Muscle layer of duodenum (tissue), 2 donors: Measurements from ENCODE around the gene EIF3J.
A peak's percentile ranks its signal among the peaks of the same experiment; 100 is the strongest.
"Not testable (repeated sequence)": the region's sequence is repeated elsewhere in the genome, so short reads cannot be mapped to it uniquely, and the experiment has no call there.

ENCODE experiments used
- H3K27ac ChIP-seq: one replicate; pipeline ENCODE4 v1.7.0; 2013; ENCODE audit warnings: mild to moderate bottlenecking, low read length
- H3K27me3 ChIP-seq: one replicate; pipeline ENCODE4 v1.7.0; 2013; ENCODE audit warnings: low read depth, mild to moderate bottlenecking, control low read depth, low read length
- H3K36me3 ChIP-seq, 2 donors: one replicate each; pipeline ENCODE4 v1.7.0; 2013; ENCODE audit warnings: low read length in 2 of 2, control low read depth in 1 of 2, mild to moderate bottlenecking in 1 of 2; ENCODE audit not compliant: insufficient read depth in 2 of 2, control insufficient read depth in 1 of 2
- H3K4me1 ChIP-seq, 2 donors: one replicate each; pipeline ENCODE4 v1.7.0; 2013; ENCODE audit warnings: low read length in 2 of 2, mild to moderate bottlenecking in 2 of 2, control low read depth in 1 of 2, moderate library complexity in 1 of 2; ENCODE audit not compliant: insufficient read depth in 2 of 2, control insufficient read depth in 1 of 2
- H3K4me3 ChIP-seq, 2 donors: one replicate each; pipeline ENCODE4 v1.7.0; 2013; ENCODE audit warnings: low read length in 2 of 2, low read depth in 1 of 2, mild to moderate bottlenecking in 1 of 2
- H3K9me3 ChIP-seq, 2 donors: one replicate each; pipeline ENCODE4 v1.7.0; 2013; ENCODE audit warnings: low read length in 2 of 2, control low read depth in 1 of 2, mild to moderate bottlenecking in 1 of 2; ENCODE audit not compliant: control insufficient read depth in 1 of 2
- donor health status: healthy.

The EIF3J gene

GRCh38 chr15:44542596-44542995, 5.6 kb downstream of the EIF3J start:
- Histone ChIP-seq H3K27ac (no peak overlapping the region), H3K4me1 (peaks cover 24 to 52% of the 10 kb centered on the region in 2 donors), H3K27me3 (no peaks in the 10 kb centered on the region), H3K36me3 (peaks cover under 1 to 12% of the 10 kb centered on the region in 2 donors), H3K9me3 (no peaks in the 10 kb centered on the region), H3K4me3 (no peak overlapping the region)

- not testable (repeated sequence) for H3K27me3 ChIP-seq, H3K4me3 ChIP-seq, H3K9me3 ChIP-seq, H3K27ac ChIP-seq
- Histone ChIP-seq H3K4me1 (peaks cover 17 to 40% of the 10 kb centered on the region in 2 donors), H3K36me3 (peaks cover 0 to 12% of the 10 kb centered on the region in 2 donors)
Measured at GRCh38 chr15:44544745-44545144, 7.8 kb downstream of the EIF3J start.

GRCh38 chr15:44545913-44546802, 9.2 kb downstream of the EIF3J start:
- H3K4me1 ChIP-seq, result peaks cover 11 to 40% of the 10 kb centered on the region in 2 donors
- H3K27me3 ChIP-seq, result no peaks in the 10 kb centered on the region
- H3K4me3 ChIP-seq, result no peak overlapping the region
- H3K36me3 ChIP-seq, result peaks cover 0 to 8% of the 10 kb centered on the region in 2 donors
- H3K27ac ChIP-seq, result no peak overlapping the region
- H3K9me3 ChIP-seq, result no peaks in the 10 kb centered on the region

- H3K9me3 ChIP-seq, H3K27me3 ChIP-seq, H3K27ac ChIP-seq, H3K4me3 ChIP-seq: not testable (repeated sequence)
- Histone ChIP-seq H3K36me3 (peaks cover 8 to 20% of the 10 kb centered on the region in 2 donors), H3K4me1 (peaks cover 0 to 15% of the 10 kb centered on the region in 2 donors)
Measured at GRCh38 chr15:44549152-44549551, 12.2 kb downstream of the EIF3J start.

GRCh38 chr15:44550256-44550655, 13.3 kb downstream of the EIF3J start:
- Histone ChIP-seq H3K27ac (no peak overlapping the region), H3K4me3 (no peak overlapping the region), H3K9me3 (no peaks in the 10 kb centered on the region), H3K36me3 (peaks cover 19 to 28% of the 10 kb centered on the region in 2 donors), H3K4me1 (peaks cover 0 to 15% of the 10 kb centered on the region in 2 donors), H3K27me3 (no peaks in the 10 kb centered on the region)

DNA sequence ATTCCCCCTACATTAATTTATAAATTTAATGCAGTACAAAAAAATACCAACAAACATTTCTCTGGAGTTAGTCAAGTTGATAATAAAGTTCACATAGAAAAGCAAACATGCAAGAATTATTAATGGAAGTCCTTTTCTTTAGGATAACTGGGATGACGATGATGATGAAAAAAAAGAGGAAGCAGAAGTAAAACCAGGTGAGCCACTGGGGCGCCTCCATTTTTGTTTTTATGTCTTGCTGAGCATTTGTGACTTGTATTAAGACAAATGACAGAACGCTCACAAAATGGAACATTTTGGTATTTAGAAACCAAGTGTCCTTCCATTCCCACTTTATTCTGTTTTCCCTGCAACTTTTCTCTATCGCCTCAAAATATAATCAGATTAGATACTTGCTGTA, 13.8 kb downstream of the EIF3J start:
- peaks cover 24 to 33% of the 10 kb centered on the region in 2 donors for H3K36me3 ChIP-seq
- peaks cover 0 to 13% of the 10 kb centered on the region in 2 donors for H3K4me1 ChIP-seq
- H3K4me3 ChIP-seq, result no peak overlapping the region
- H3K27ac ChIP-seq, result no peak overlapping the region
- H3K9me3 ChIP-seq, result no peaks in the 10 kb centered on the region
- H3K27me3 ChIP-seq, result no peaks in the 10 kb centered on the region

GRCh38 chr15:44554934-44555723, 18.2 kb downstream of the EIF3J start:
- H3K4me3 ChIP-seq, result no peak overlapping the region
- H3K9me3 ChIP-seq, result no peaks in the 10 kb centered on the region
- no peaks in the 10 kb centered on the region for H3K27me3 ChIP-seq
- H3K4me1 ChIP-seq, result no peaks in the 10 kb centered on the region
- peaks cover 43 to 67% of the 10 kb centered on the region in 2 donors for H3K36me3 ChIP-seq
- no peak overlapping the region for H3K27ac ChIP-seq

DNA sequence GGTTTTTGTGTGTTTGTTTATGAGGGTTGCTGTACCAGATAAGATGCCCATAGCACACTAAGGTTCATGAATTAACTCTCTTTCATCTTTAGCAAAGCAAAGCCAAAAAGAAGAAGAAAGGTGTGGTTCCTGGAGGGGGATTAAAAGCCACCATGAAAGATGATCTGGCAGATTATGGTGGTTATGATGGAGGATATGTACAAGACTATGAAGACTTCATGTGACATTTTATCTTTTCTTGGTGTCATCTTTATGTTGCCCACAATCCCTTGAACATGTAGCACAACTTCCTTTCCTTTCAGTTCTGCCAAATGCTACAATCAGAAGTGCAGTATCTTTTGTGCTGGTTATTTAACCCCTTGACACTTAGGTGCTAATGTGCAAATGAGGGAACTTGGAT, 24.0 kb downstream of the EIF3J start:
- peaks cover 67 to 88% of the 10 kb centered on the region in 2 donors for H3K36me3 ChIP-seq
- not testable (repeated sequence) for H3K27me3 ChIP-seq, H3K9me3 ChIP-seq

GRCh38 chr15:44565387-44566154, 28.6 kb downstream of the EIF3J start:
- Histone ChIP-seq H3K36me3 (peaks cover 63 to 71% of the 10 kb centered on the region in 2 donors), H3K27me3 (no peaks in the 10 kb centered on the region), H3K4me1 (no peaks in the 10 kb centered on the region), H3K9me3 (peaks cover 0 to 4% of the 10 kb centered on the region in 2 donors), H3K27ac (no peak overlapping the region), H3K4me3 (peak overlapping the region in 1 of 2 donors; percentile 11)

More for the DNA sequence above, 24.0 kb downstream of the EIF3J start:
- not testable (repeated sequence) for H3K4me3 ChIP-seq, H3K27ac ChIP-seq, H3K4me1 ChIP-seq

GRCh38 chr15:44566155-44566540, 29.2 kb downstream of the EIF3J start:
- Histone ChIP-seq H3K4me1 (no peaks in the 10 kb centered on the region), H3K4me3 (no peak overlapping the region), H3K9me3 (peaks cover 0 to 4% of the 10 kb centered on the region in 2 donors), H3K27me3 (no peaks in the 10 kb centered on the region), H3K36me3 (peaks cover 63 to 71% of the 10 kb centered on the region in 2 donors), H3K27ac (no peak overlapping the region)

DNA sequence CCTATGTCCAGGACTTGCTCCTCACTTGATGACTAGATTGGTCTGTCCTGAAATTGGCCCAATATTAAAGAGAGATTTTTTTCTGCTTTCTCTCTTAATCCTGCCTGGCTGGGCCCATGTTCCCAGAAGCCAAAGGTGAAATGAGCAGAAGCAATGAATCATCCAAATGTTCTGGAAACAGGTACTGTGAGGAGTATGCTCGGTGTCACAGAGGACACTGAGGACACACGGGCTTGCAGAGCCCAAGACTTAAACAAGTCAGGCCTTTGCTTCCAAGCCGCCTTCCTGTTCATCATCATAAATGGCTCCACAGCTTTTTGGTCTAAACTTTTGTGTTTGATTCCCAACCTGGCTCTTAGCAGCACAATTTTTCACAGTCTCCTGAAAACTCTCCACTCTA, 31.4 kb downstream of the EIF3J start:
- H3K4me3 ChIP-seq, result no peak overlapping the region
- no peaks in the 10 kb centered on the region for H3K27me3 ChIP-seq
- peaks cover 0 to 4% of the 10 kb centered on the region in 2 donors for H3K9me3 ChIP-seq
- peaks cover 59 to 63% of the 10 kb centered on the region in 2 donors for H3K36me3 ChIP-seq
- no peak overlapping the region for H3K27ac ChIP-seq
- H3K4me1 ChIP-seq, result no peaks in the 10 kb centered on the region
